AG09319 (cell line): ENCODE results near the gene C12orf76.
"Not testable (repeated sequence)": the region's sequence is repeated elsewhere in the genome, so short reads cannot be mapped to it uniquely, and the experiment has no call there.

Experiments used
- DNase-seq: peaks from one replicate; pipeline ENCODE4 v3.0.0-alpha.2; 2010; ENCODE audit warnings: low read depth; ENCODE audit errors: extremely low read depth
- TF ChIP-seq, protein P1 (sequence below): IDR thresholded peaks from 2 replicates; pipeline ENCODE4 v1.5.1; 2011; ENCODE audit warnings: low read depth, mild to moderate bottlenecking, inconsistent platforms, low read length, moderate library complexity

The C12orf76 gene

DNA sequence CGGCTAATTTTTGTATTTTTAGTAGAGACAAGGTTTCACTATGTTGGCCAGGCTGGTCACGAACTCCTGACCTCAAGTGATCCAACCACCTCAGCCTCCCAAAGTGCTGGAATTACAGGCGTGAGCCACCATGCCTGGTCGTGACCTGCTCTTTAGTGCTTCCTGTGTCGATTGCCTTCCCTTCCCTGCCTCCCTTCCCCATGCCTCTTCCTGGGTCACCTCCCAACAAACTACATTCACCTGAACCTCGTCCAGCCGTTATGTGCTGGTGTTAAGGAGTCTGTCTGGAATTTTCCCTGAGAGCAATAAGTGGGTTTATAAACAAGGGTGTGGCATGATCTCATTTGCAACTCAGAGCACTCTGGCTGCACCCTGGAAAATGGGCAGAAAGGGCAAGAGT is 32.1 kb upstream of the C12orf76 start:
- DNase-seq = no peak
- TF ChIP-seq, protein P1, sequence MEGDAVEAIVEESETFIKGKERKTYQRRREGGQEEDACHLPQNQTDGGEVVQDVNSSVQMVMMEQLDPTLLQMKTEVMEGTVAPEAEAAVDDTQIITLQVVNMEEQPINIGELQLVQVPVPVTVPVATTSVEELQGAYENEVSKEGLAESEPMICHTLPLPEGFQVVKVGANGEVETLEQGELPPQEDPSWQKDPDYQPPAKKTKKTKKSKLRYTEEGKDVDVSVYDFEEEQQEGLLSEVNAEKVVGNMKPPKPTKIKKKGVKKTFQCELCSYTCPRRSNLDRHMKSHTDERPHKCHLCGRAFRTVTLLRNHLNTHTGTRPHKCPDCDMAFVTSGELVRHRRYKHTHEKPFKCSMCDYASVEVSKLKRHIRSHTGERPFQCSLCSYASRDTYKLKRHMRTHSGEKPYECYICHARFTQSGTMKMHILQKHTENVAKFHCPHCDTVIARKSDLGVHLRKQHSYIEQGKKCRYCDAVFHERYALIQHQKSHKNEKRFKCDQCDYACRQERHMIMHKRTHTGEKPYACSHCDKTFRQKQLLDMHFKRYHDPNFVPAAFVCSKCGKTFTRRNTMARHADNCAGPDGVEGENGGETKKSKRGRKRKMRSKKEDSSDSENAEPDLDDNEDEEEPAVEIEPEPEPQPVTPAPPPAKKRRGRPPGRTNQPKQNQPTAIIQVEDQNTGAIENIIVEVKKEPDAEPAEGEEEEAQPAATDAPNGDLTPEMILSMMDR = no peak

DNA sequence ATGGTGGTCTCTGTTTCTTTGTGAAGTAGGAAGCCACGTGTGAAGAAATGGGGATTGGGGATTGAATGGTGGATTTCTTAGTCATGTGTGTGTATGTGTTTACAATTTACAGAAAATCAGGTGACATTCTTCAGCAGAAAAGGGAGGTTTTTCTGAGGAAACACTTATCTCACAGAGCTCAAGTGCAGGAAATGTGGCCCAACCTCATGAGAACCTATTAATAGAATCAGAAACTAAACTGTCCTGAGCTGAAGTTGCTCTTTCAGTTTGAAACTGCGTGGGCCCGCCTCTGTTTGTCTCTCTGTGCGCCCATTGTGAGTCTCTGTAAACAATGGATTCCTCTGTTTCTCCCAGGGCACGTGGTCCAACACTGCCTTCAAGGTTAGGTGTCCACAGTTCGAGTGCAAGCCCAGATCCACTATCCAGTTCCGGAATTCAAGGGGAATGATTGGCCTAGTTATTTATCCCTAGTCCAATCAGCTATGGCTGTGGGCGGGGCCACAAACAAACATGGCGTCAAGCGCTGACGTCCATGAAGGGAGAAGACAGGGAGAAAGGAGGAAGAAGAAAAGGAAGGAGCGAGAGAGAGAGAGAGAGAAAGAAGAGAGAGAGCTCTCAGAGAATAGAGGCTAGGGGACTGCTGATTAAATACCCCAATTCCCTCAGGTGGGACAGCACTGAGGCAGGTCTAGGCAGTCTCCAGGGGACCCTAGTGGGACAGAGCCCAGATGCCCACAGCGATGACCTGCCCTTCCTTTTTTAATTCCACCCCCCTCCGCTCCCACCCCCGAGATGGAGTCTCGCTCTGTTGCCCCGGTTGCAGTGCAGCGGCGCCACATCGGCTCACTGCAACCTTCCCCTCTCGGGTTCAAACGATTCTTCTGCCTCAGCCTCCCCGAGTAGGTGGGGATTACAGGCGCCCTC is 31.4 kb upstream of the C12orf76 start:
- TF ChIP-seq, protein P1 = no peak

DNA sequence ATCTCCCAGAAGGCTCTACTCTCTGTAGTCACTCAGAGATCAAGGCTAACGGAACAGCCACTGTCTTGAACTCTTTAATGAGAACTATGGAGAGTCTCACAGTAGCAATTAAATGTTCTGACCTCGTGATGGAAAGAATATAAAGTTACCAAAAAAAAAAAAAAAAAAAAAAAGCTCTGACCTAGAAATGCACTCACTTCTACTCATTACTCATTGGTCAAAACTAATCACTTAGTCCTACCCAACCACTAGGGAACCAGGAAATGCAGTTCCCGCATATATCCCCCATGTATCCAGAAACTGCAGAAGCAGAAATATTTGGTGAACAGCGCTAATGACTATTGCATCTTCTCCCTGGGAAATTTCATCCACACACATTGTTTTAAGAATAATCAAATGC is 29.5 kb upstream of the C12orf76 start:
- no peak for DNase-seq

More for the DNA sequence above, 31.4 kb upstream of the C12orf76 start:
- no peak for DNase-seq

DNA sequence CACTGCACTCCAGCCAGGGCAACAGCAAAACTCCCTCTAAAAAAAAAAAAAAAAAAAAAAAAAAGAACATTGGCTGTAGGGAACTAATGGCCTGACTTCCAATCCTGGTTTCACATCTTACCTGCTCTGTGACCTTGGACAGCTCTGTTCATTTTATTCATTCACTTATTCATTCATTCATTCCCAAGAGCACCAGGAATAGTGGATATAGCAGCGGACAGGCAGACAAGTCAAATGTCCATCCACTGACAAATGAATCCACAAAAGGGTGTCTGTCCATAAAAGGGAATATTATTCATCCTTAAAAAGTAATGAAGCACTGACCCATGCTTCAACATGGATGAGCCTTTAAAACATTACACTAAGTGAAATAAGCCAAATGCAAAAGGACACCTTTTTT is 27.6 kb upstream of the C12orf76 start:
- DNase-seq = no peak
- TF ChIP-seq, protein P1 = no peak

More for the DNA sequence above, 29.5 kb upstream of the C12orf76 start:
- TF ChIP-seq, protein P1 = no peak

DNA sequence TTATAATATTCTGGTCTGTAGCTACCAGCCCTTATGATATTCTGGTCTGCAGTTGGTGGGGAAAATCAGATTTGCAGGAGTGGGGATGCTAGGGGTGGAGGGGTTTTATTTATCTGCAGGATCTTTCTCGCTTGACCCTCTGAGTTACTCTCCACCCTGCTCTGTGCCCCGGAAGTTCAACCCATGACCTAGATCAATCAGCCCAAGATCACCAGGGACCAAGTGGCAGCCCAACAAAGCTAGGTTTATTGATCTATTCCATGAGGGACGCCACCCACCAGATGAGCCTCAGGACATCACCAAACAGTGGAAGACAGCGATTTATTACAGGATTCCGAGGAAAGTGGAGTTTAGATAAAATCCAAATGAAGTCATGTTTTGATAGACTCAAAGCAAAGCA is 25.8 kb upstream of the C12orf76 start:
- DNase-seq = no peak
- TF ChIP-seq, protein P1 = no peak

DNA sequence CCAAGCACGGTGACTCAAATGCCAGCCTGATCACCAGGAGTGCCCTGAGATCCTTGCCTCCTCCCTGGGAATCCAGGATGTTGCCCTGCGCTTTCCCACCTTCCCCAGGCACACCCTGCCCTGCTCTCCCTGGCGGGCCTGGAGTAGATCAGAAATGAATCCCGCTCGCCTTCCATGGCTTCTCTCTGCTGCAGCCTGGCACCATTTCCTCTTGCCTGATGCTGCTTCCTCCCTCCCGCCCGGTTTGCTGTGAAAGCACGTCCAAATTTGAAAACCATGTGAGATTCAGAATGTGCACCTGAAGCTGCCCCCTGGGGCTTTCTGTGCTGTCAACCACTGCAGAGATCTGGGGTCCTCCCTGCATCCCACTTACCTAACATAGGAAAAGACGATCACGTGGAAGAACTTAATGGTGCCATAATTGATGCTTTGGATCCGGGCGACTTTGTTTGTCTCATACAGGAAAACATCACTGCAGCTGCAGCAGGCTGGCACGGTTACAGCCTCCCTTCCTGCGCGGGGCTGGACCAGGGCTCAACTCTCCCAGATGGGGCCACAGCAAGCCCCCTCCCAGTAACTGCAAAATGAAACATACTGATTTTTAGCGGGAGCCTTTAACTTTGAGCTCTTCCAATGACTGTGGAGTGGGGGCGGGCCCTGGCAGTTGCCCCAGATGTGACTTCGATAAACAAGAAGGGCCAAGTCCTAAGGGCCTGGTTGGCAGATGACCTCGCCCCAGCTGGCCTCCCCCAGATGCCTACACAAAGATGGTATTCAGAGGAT is 24.9 kb upstream of the C12orf76 start:
- DNase-seq = no peak
- TF ChIP-seq, protein P1 = no peak

DNA sequence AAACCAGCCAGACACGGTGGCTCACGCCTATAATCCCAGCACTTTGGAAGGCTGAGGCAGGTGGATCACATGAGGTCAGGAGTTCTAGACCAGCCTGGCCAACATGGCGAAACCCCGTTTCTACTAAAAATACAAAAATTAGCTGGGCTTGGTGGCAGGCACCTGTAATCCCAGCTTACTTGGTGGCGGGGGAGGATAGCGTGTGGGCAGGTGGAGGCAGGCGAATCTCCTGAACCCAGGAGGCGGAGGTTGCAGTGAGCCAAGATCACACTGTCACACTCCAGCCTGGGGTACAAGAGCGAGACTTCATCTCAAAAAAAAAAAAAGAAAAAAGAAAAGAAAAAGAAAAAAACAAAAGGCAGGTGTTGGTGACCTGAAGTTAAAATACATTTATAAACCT is 24.3 kb upstream of the C12orf76 start:
- not testable (repeated sequence) for DNase-seq
